H1 (cell line): ENCODE measurements around the gene ARHGAP15.

Experiments
- BACH1 ChIP-seq: IDR thresholded peaks from 2 replicates; pipeline ENCODE4 v1.6.1; 2012; ENCODE audit warnings: low read length, improper control_type of control experiment
- CTCF ChIP-seq, 3 experiments: IDR thresholded peaks; 1 replicate in 2 of 3; 2 replicates in 1 of 3; pipeline versions ENCODE4 v1.5.1 to v1.6.1; 2011; ENCODE audit warnings: low read length in 3 of 3, mild to moderate bottlenecking in 3 of 3, inconsistent platforms in 2 of 3, low read depth in 1 of 3, moderate library complexity in 1 of 3; ENCODE audit not compliant: insufficient read depth in 1 of 3; ENCODE audit errors: control extremely low read depth in 1 of 3
- JUN ChIP-seq: IDR thresholded peaks from 2 replicates; pipeline ENCODE4 v1.6.1; 2011; ENCODE audit warnings: low read depth, mild to moderate bottlenecking, improper control_type of control experiment, low read length
- MAX ChIP-seq: IDR thresholded peaks from 2 replicates; pipeline ENCODE4 v1.6.1; 2012; ENCODE audit warnings: inconsistent platforms
- POLR2A ChIP-seq, 2 experiments: IDR thresholded peaks; 1 replicate in 1 of 2; 2 replicates in 1 of 2; pipeline ENCODE4 v1.6.1; 2011; ENCODE audit warnings: low read depth in 2 of 2, low read length in 2 of 2, mild to moderate bottlenecking in 2 of 2; ENCODE audit errors: control extremely low read depth in 1 of 2
- POLR2AphosphoS5 ChIP-seq: IDR thresholded peaks from 2 replicates; pipeline ENCODE4 v1.6.1; 2011; ENCODE audit warnings: low read depth, low read length
- SP1 ChIP-seq: IDR thresholded peaks from 2 replicates; pipeline ENCODE4 v1.6.1; 2011; ENCODE audit warnings: low read depth, low read length
- SP4 ChIP-seq: IDR thresholded peaks from 2 replicates; pipeline ENCODE4 v1.6.1; 2012; ENCODE audit warnings: low read length, inconsistent platforms
- TCF12 ChIP-seq: IDR thresholded peaks from 2 replicates; pipeline ENCODE4 v1.6.1; 2011; ENCODE audit warnings: low read depth, mild to moderate bottlenecking, low read length
- YY1 ChIP-seq: IDR thresholded peaks from 2 replicates; pipeline ENCODE4 v1.6.1; 2011; ENCODE audit warnings: low read depth, mild to moderate bottlenecking, low read length
- ZNF274 ChIP-seq: IDR thresholded peaks from 2 replicates; pipeline ENCODE4 v1.7.0; 2012; ENCODE audit warnings: low read length, borderline replicate concordance; ENCODE audit errors: extremely low read depth
- TF ChIP-seq, protein P1 (sequence below): IDR thresholded peaks from 2 replicates; pipeline ENCODE4 v1.6.1; 2011; ENCODE audit warnings: low read length, improper control_type of control experiment

GRCh38 chr2:143601828-143602227, 472.6 kb downstream of the ARHGAP15 start:
- TF ChIP-seq CTCF (IDR thresholded peaks at IDR 0.05; ENCODE audit: control extremely low read depth in 1 of 3, insufficient read depth in 1 of 3, low read depth in 1 of 3, low read length in 3 of 3) (no peak), ZNF274 (no peak), POLR2AphosphoS5 (no peak), POLR2A (IDR thresholded peaks at IDR 0.05; ENCODE audit: control extremely low read depth in 1 of 2, low read depth in 2 of 2, low read length in 2 of 2) (no peak), JUN (no peak), BACH1 (no peak), MAX (no peak), TCF12 (no peak), SP4 (no peak), SP1 (no peak), YY1 (no peak)
- TF ChIP-seq, protein P1, sequence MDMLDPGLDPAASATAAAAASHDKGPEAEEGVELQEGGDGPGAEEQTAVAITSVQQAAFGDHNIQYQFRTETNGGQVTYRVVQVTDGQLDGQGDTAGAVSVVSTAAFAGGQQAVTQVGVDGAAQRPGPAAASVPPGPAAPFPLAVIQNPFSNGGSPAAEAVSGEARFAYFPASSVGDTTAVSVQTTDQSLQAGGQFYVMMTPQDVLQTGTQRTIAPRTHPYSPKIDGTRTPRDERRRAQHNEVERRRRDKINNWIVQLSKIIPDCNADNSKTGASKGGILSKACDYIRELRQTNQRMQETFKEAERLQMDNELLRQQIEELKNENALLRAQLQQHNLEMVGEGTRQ: no peak
